ENCODE data around the gene TADA2B.

Gene TADA2B

GRCh38 chr4:7043284-7044136, at the start of gene TADA2B:
Gene TADA2B, plus strand, starts transcription at chr4:7043372. Its CDS starts 208 bp downstream, at chr4:7043580.
- DNase-seq, result peak in 13 of 51 donors; percentile 11 to 58 (median 43)

DNA sequence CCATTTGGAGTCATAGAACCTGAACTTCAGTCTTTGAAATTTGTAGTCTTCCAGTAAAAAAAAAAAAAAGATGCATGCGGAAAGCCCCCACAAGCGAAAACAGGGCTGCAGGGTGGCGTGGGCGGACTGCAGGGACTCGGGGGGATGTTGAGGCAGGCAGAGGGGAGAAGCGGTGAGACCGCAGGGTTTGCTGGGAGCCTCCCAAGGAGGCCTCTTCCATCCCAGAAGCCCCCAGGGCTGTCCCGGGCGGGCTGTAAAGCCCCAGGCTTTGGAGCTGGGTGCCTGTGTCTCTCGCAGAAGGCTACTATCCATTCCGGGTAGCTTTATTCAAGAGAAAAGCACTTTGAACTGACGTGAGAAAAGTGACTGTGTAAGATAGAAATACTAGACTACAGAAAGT, 46.7 kb upstream of the TADA2B start:
- DNase-seq, result no peak

- peak in 10 of 51 donors; percentile 16 to 56 (median 28) for DNase-seq
These were observed 43.7 kb upstream of the TADA2B start for GRCh38 chr4:6999172-7000086.

- peak in 12 of 51 donors; percentile 24 to 68 (median 33) for DNase-seq
These were observed 42.6 kb upstream of the TADA2B start for GRCh38 chr4:7000421-7001176.

DNA sequence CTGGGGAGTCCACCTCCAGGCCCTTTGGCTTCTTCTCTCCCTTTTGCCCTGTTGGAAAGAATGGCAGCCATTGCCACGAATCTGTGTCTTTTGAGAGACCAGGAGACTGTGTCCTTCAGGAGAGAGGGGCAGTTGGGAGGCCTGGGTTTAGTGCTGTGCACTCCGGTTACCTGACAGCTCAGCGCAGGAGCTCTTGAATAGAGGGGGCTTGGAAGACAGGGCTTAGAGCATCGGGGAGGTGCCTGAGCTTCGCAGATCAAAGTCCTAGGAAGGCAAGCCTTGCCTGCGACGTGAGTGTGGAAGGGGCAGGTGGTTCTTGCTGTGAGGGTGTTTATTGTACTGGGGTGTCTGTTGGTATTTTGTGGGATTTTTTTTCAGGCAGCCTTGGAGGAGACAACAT, 41.9 kb upstream of the TADA2B start:
- no peak for DNase-seq

DNA sequence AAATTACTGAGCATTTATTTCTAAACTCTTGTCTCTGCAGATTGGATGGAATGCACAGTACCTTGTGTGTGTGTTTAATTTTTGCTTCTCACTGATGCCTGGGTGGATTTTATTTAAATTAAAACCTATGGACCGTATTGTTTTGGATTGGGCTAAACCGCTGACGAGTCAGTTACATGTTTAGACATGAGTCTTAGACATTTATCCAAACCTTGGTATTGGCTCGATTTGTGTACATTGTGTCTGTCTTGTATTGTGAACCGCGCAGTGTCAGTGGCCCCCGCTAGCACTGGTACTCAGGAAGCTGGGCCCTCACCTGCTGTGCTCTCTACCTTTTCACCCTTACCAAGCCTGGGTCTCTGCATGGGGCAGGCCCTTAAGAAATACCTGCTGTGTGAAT, 40.8 kb upstream of the TADA2B start:
- no peak for DNase-seq

DNA sequence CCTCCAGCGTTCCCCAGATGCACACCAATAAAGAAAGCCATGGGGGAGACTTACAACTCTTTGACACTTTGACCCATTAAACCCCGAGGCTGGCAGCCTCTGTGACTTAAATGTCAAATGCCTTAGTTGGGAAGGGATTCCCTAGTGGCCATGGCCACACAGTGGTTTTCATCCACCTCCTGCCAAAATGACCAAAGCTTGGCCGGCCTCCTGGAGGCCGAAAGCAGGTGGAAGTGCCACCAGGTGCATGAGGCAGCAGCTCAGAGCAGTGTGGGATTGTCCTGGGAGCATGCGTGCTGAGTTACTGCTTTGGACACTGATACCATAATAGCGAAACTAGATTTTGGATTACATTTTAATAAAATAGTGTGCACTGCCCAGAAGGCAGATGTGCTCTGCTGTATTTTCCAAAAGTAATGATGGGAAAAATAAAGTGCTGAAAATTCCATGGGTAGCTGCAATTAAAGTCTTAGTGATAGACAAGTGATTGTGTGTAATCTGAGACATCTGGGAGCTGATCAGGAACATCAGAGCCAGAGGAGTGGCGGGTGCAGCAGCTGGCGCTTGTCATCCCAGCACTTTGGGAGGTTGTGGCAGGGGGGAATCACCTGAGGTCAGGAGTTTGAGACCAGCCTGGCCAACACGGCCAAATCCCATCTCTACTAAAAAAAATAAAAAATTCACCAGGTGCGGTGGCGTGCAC, 39.8 kb upstream of the TADA2B start:
- no peak for DNase-seq

DNA sequence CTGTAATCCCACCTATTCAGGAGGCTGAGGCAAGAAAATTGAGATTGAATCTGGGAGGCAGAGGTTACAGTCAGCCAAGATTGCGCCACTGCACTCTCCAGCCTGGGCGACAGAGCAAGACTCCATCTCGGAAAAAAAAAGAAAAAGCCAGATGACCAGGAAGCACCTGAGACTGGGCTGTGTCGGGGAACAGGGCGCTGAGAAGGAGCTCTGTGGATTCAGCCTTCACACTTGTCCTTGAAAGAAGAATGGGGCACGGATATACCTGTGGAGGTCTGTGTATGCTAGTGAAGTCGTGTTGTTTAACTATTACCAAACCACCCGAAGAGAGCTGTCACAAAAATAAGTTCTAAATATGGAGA, 39.3 kb upstream of the TADA2B start:
- DNase-seq, result no peak

- DNase-seq, result no peak
These were observed 38.8 kb upstream of the TADA2B start for GRCh38 chr4:7004331-7004730.

- no peak for DNase-seq
These were observed 37.6 kb upstream of the TADA2B start for GRCh38 chr4:7005571-7005970.

GRCh38 chr4:7006411-7006810, 36.8 kb upstream of the TADA2B start:
- no peak for DNase-seq

GRCh38 chr4:7007142-7007907, 35.8 kb upstream of the TADA2B start:
- DNase-seq, result no peak

GRCh38 chr4:7007944-7008343, 35.2 kb upstream of the TADA2B start:
- DNase-seq, result no peak

DNA sequence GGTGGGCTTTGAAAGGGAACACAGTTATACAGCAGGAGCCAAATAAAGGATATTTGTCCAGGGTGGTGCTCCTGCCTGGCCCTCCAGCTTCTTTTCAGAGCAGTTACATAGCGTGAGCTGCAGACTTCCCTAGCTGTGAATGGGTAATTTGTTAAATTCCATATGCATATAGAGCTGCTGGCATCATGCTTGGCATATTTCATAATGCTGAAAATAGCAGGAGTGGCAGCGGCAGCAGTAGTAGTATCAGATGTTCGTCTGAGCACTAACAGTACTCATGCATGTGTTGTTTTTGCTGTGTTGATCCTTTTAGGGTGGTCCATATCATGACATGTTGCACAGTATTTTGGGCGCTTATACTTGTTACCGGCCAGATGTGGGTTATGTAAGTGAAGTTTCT, 33.6 kb upstream of the TADA2B start:
- no peak for DNase-seq

DNA sequence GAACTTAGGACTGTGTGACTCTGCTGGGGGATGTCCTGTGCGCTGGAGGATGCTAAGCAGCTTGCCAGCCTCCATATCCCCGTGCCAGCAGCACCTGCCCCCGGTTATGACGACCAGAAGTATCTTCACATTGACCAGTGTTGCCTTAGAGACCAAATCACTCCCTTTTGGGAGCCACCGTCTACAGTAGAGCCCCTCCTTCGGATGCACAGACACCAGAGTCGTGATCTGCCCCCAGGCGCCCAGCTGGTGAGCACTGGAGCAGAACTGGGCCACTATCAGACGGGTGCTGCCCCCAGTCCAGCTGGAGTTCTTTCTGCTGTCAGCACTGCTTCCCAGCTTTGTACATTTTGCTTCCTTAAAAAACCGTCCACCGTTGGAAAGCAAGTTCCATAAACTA, 30.0 kb upstream of the TADA2B start:
- DNase-seq, result no peak

DNA sequence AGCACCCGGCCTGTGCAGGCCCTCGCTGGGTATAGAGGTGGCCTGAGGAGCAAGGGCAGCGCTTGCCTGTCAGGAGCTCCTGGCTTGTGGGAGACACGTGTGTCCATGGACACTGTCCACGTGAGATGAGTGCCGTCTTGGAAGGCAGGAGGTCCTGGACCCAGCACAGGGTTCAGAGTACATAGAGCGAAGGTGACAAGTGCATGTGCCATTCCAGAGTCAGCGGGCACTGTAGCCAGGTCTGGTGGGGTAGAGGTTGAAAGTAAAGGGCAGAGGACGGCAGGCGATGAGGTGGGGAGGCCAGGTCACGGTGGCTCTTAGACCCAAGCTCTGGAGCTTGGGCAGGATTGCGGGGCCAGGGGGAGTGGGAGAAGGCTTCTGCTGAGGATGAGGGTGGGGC, 28.4 kb upstream of the TADA2B start:
- no peak for DNase-seq

DNA sequence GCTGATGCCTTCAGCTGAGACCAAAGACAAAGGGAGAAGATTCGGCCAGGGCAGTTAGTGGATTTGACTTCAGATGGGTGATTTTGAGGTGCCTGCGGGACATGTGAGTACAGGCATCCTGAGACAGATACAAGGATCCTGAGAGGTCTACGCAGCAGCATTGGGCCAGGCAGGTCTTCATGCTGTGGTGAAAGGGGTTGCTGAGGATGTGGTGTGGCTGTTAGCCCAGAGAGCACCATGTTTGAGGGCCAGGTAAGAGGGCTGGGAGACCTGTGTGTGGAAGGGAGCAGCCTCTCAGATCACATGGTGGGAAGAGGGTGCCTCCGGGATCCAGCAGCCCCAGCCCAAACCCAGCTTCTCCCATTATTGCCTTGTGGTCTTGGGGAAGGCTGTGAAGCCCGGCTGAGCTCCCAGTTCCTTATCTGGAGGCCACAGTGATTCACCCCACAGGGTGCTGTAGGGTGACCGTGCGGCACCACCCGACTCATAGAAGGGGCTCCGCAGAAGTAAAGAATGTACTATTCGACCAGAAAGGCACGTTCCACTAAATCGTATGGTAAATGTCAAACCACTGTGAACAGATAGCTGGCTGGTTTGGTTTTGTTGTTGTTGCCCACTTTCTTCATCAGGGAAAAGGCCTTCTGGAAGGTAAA, 27.7 kb upstream of the TADA2B start:
- no peak for DNase-seq

- no peak for DNase-seq
These were observed 27.1 kb upstream of the TADA2B start for GRCh38 chr4:7016086-7016485.

- DNase-seq, result no peak
These were observed 26.7 kb upstream of the TADA2B start for GRCh38 chr4:7016512-7016911.
